Body of pancreas (tissue), 4 donors: Measurements from ENCODE around the gene RPAIN.

Source experiments
- CTCF ChIP-seq, 7 experiments: fragments of 450-650 bp in 4 of 7; fragments of 200-600 bp in 3 of 7; sonication (generic) in 3 of 7; IDR thresholded peaks; one replicate each; pipeline ENCODE4 v1.5.1; 2016 to 2019; ENCODE audit warnings: antibody characterized with exemption in 7 of 7
- POLR2A ChIP-seq, 3 donors: fragments of 450-650 bp; IDR thresholded peaks; one replicate each; pipeline ENCODE4 v1.6.1; 2016; ENCODE audit warnings: antibody characterized with exemption in 3 of 3, mild to moderate bottlenecking in 2 of 3

GRCh38 chr17:5373112-5373511, 46.9 kb upstream of the RPAIN start:
- TF ChIP-seq POLR2A (IDR thresholded peaks at IDR 0.05) (no peak), CTCF (IDR thresholded peaks at IDR 0.05) (no peak)
